HPDE6-E6E7 (cell line): ENCODE measurements around the gene CNN3.
"Not testable (repeated sequence)": the region's sequence is repeated elsewhere in the genome, so short reads cannot be mapped to it uniquely, and the experiment has no call there.

Experiments
- DNase-seq: peaks from one replicate; pipeline ENCODE4 v3.0.0; 2011; ENCODE audit warnings: missing footprints; ENCODE audit errors: extremely low spot score

Gene CNN3

DNA sequence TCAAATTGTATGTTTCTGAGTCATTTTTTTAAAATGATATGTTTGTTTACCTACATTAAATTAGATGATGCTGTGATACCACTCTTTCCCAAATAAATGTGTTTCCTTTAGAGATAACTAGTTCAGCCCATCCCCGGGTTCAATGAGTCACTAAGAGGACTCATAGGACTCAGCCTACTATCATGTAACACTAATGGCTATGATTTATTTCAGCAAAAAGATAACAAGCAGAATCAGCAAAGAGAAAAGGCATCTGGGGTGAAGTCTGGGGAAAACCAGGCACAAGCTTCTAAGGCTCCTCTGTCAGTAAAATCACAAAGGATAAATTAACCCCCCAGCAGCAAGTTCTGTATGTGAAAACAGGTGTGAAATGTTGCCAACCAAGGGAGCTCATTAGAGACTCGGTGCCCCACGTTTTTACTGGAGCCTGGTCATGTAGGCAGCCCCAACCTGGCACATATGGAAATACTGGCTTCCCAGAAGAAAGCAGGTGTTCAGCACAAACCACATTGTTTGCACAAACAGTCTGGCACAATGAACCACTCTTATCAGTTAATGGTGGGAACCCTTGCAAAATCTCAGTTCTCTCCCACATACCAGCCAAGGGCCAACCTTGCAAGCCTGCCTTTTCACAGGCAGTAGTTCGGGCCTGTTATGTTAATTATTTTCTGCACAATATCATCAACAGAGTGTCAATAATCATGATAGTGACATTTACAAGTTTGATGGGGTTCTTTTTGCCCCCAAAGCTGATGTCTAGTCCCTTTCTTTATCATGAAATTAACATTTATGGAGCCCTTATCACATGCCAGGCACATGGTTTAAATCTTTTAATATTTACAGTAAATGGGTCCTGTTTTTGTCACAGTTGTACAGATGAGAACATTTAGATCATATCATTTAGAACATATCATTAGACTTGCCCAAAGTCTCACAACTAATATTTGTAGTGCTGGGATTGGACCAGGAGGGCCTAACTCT, 23.1 kb upstream of the CNN3 start:
- no peak for DNase-seq

DNA sequence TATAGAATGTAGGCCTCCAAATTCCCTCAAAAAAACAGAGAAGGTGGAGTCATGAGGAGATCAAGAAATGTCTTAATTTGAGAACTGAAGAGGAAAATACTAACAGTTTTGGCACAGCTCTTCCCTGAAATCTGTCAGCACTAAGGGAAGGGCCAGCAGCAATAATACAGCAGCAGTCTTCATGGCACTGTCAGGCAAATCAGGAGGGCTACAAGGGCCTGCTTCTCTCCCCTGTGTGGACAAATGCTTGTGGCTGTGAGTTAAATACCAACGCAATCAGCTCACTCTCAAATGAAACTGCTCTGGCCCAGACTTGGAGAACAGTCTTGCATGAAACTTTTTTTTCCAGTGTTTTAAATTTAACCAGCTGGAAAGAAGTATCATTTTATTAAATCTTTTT, 20.5 kb upstream of the CNN3 start:
- no peak for DNase-seq

DNA sequence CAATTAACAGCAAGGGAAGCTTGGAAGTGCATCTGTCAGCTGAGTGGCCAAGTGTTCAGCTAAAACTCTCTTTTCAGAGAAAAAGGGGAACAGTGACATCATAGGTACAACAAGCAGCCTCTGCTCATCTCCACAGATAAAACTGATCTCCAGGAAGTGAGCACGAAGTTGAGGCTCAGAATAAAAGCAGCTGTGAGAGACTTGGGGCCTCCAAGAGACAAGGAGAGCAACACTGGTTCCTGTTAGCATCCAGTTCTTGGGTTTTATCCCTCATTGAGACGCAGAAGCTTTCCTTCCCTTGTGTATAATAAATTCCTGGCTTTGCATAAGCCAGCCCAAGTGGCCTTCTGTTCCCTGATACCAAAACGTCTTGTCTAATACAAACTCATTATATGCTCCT, 20.0 kb upstream of the CNN3 start:
- no peak for DNase-seq

DNA sequence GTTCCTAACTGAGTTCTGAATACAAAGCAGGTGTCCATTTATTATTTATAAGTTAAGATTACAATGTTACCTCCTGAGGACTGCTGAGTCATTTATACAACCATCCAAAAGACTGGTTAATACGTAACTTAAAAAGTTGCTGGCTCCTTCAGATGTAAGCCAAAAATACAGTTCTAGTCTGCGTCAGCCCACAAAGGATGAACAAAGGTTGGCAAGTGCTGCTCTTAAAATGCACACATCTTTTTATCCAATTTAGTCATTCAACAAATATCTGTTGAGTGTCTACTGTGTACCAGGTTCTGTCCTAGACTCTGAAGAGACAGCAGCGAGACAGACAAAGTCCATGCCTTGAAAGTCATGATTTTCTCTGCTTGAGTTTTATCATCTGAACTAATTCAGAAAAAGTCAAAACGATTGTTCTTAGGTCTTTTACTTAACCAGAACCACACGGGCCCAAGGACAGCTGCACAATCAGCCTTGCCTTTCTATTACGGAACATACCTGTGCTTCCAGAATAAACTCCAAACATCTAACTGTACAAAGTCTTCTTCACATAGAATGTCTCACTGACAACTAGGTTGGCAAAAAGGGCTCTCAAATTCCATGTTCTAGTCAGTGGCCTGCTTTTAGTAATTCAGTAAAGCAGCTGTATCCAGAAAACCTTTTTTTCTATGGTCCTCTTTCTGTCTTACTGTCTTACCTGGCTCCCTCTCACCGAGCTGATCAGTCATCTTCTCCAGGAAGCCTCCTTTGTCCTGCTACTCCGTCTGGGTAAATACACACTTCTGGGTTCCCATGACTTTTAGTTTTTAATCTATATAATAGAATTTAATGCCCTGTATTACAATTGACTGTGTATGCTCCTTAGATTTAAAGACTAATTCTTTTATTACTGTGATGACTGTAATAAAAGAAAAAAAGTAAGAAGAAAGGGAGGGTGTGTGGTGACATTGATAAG, 15.5 kb upstream of the CNN3 start:
- no peak for DNase-seq

DNA sequence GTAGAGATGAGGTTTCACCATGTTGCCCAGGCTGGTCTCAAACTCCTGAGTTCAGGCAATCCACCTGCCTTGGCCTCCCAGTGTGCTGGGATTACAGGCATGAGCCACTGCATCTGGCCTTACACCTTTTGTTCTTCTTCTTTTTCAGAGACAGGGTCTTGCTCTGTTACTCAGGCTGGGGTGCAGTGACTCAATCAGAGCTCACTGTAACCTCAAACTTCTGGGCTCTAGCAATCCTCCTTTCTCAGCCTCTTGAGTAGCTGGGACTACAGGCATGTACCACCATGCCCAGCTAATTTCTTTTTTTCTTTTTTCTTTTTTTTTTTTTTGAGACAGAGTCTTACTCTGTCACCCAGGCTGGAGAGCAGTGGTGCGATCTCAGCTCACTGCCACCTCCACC, 14.6 kb upstream of the CNN3 start:
- DNase-seq: not testable (repeated sequence)

DNA sequence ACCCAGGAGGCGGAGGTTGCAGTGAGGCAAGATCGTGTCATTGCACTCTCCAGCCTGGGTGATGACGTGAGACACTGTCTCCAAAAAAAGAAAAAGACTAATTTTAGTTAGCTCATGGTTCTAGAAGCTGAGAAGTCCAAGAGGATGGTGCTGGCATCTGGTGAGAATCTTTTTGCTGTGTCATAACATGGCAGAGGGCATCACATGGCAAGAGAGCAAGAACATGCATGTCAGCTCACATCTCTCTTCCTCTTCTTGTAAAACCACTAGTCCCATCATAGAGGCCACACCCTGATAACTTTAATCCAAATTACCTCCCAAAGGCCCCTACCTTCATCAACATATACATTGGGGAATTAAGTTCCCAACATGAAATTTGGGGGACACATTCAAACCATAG, 13.8 kb upstream of the CNN3 start:
- DNase-seq: no peak

DNA sequence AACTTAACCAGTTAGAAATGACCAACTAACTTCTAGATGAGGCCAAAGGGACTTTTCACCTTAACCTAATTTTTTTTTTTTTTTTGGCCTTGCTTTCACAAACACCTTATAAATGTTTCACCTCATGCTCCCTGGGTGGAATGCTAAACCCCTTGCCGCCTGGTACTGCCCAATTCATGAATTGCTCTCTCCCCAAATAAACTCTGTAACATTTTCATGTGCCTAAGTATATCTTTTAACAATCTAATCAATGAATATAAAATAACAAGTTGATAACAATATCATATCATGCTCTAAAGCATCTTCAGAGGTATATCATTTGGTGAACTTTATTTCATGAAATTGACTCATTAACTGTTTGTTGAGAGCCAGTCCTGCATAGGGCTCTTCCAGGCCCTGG, 10.9 kb upstream of the CNN3 start:
- DNase-seq: no peak

DNA sequence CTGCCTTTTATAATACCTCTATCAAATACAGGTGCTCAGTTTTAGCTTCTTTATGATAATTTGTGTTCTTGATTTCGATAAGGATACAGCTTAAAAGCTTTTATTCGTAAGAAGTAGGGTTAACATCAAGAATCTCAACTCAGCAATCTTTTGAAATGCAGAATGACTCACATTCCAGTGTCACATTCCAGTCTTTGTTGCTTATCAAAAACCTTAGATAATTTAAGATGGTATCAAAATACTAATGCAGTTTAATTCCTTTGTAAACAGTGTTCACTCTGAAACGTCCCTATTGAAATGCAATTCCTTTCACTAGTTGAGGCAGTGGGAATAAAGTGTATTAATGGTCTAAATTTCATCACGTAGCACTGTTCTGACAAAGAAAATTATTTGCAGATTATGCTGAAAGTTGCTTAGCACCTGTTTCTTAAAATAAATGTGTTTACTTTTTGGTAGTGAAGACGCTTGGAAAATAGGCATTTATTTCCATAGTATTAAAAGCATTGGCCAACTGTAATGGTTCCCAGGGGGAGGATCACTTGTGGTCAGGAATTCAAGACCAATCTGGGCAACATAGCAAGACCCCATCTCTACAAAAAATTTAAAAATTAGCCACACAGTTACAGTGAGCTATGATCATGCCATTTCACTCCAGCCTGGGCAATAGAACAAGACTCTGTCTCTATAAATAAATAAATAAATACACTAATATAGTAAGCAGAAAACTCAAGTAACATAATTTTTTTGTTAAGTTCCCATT, 10.1 kb upstream of the CNN3 start:
- no peak for DNase-seq

DNA sequence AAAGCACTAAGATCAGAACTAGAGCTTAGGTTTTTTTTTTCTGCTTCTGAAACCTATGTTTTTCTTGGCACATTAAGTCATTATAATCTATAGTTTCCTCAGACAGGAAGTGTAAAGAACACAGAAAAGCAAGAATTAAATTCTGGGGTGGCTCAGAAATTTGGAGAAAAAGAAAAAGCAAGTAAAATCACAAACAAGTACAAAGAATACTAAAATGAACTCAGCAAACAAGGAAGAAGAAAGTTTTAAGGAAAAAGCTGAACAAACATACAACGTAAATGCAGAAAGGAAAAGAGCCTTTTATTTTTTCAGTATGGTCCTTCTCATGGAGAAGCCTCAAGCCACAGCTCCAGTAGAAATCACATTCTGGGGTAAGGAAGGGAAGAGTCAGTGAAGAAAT, 8.6 kb upstream of the CNN3 start:
- no peak for DNase-seq

DNA sequence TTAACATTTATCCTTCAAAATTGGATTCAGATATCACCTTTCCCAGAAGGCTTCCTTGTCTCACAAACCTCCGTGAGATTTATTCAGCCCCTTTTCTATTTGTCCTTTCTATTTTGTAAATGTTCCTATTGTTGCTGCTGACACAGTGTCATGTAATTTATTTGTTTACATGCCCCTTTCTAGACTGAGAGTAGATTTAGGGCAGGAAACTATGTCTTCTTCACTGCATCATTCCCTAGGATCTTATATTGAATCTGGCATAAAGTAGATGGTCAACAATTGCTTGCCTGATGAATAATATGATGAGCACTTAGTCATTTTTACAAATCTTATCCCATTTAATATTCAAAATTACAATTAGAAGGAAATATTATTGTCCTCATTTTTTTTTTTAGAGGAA, 8.1 kb upstream of the CNN3 start:
- DNase-seq: no peak

DNA sequence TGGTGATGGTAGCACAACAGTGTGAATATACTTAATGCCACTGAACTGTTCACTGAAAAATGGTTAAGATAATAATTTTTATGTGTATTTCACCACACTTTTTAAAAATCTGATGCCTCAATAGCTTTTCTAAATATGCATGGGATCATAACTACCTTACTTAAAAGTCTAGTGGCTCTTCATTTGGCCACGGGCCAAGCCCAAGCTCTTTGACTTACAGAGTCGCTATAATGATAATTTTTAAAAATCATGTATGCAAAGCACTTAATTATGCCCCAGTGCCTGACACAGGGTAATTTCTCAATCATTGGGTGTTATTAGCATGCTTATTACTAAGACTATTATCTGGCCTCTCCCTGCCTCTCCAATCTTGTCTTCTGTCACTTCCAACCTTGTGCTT, 7.6 kb upstream of the CNN3 start:
- no peak for DNase-seq

DNA sequence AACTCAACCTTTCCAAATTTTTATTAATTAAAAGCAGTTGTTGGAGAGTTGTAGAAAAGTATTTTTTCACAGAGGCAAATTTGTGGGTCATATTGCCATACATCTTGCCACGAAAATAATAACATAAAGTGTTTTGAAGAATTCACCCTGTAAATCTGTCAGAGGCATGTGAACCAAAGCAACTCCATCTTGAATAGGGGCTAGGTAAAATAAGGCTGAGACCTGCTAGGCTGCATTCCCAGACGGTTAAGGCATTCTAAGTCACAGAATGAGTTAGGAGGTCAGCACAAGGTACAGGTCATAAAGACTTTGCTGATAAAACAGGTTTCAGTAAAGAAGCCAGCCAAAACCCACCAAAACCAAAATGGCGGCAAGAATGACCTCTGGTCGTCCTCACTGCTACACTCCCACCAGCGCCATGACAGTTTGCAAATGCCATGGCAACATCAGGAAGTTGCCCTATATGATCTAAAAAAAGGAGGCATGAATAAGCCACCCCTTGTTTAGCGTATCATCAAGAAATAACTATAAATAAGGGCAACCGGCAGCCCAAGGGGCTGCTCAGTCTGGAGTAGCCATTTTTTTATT, 4.4 kb upstream of the CNN3 start:
- no peak for DNase-seq

DNA sequence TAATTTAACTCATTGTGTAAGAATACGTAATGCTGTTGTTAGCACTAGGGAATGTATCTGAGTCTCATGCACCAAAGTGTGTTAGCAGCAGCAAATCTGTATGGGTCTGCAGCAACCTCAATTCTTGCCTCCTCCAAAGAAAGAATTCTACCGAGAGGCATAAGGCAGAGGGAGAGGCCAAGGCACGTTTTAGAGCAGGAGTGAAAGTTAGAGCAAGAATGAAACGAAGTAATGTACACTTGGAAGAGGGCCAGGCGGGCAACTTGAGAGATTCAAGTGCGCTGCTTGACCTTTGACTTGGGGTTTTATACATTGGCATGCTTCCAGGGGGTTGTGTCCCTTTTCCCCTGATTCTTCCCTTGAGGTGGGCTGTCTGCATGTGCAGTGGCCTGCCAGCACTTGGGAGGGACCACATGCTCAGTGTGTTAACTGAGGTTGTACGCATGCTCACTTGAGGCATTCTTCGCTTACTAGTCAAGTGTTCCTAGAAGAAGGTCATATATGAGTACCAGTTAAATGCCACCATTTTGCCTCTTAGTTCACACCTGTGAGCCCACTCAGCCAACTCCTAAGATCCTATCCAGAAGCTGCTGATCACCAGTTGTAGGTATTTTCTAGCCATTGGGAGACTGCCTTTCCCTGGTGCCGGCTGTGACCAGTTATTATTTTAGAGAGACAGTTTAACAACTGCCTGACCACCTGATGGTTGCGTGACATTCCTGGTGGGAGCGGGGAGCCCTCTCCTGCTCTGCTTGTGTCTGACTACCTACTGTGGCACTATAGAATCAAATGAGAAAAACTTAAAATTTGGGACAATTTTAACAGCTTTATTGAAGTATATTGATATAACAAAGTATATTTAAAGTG, 2.7 kb upstream of the CNN3 start:
- no peak for DNase-seq

DNA sequence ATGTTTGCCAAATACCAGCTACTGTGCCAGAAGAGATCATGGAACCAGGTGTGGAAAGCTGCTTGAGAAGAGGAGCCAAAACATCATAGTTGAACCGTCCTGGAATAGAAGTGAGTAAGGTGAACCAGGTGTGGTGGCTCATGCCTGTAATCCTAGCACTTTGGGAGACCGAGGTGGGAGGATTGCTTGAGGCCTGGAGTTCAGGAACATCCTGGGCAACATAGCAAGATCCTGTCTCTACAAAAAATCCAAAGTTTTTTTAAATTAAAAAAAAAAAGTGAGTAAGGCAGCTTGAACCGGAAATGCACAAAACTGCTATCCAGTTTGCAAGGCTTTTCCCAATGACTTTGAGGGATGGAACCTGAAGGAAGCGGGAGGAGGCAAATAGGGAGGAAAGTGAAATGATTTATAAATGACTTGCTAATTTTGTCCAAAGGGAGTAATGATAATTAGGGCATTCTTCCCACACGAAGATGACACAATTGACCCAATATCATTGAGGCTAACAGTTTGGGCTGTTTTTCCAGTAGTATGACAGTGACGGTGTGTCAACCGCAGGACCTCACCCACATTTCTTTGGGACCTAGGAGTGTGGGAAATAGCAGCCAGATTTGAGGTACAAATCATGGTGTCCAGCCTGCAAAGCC, 1.5 kb upstream of the CNN3 start:
- no peak for DNase-seq

DNA sequence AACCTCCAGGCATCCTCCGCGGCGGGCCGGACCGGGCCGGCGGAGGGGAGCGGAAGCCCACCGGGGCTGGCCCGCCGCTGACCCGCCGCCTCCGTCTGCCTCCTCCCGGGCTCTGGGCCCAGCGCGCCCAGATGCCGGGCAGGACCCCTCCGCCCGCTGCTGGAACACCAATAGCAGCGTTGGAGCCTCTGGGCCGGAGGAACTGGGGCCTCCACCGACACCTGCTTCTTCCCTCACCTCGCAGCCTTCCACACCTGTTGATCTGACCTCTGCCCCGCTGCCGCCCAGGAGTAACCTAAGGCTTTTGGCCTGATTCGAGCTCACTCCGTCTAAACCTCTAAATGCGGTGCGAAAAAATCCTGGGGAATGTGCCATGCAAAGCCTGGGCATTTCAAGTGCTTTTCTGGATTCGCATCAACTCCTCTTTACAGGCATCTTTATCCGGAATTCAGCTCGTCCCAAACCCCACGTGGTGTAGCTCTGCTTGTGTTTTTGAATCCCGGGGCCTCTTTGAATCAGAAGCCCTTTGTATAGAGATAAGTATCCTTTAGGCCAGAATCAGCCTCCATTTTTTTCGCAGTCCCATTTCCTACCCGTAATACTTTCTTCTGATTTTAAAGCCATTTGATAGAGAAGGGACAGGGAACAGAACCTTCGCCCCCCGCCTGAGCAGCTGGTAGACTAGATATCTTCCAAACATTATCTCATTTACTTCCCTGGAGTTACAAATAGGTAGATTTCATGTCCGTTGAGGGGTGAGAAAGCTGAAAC, 680 bp upstream of the CNN3 start:
- no peak for DNase-seq

DNA sequence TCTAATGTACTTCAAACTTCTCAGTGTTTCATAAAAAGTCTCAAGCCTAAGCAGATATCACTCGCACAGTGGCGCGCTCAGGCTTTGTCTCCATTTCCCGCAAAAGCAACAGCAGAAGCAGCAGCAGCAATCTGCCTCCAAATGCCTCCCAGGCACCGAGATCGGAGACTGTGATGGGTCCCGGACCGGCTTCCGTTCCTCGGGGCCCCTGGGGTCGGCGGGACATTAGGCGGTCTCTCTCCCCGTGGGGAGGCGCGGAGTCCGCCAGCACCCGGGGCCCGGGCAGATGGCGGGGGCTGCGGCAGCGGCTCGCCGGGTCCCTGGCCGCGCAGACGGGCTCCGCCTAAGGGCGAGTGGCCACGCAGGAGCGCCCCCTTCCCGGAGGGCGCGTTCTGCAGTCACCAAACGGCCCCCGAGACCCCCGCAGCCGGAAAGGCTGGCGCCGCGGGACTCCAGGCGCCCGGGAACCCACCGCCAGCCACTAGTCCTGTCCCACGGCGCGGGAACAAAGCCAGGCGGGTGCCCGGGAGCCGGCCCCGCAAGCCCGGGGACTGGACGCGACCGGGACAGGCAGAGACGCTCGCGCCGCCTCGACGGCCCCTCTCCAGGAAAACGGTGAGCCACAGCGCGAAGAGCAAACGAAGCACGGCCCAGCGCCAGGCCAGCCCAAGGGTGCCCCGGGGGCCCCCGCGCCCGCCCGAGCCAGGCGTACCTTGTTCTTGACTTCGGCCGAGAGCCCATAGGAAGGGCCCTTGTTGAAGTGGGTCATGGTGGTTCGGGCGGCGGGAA, 590 bp downstream of the CNN3 start:
- peak; percentile 21 for DNase-seq

DNA sequence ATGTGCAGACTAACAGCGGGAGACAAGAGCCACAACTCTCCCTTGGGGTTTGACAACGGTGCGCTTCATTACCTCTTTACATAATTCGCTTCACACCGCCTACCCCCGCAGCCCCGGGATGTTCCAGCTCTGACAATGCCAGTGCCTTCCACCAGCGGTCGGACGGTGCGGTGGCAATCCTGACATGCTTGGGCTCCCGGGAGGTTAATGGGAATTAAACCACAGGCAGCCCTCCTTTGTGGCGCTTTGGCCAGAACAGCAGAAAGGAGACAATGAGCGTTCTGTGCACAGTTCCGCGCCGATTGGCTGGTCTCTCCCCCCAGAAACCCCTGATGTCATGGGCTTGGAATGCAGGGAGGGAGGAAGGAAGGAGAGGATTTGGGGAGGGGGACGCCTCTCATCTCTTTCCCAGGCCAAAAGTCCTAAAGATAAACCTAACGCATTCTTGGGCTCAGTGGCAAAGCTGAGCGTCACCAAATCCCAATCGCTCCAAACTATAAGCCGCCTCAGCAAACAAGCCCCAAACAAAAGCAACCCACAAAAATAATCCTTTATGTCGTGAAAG, 1.3 kb downstream of the CNN3 start:
- DNase-seq: peak; percentile 32

DNA sequence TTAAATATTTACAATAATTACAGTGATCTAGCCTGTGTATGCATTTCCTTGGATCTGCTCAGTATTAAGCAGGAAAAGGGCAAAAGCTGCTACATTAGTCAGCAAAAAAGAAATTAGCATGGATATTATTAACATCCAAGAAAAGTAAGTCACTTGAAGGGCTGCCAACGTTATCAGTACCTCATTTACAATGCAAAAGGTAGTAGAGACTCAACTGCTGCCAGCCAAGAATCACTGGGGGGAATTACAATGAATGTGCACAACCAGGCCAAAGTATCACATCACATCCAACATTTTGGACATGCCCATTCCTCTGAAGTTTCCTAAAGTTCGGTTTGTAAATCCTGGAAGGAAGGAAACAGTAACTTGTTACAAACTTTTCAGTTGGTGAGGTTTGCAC, 1.9 kb downstream of the CNN3 start:
- DNase-seq: no peak
